Mesendoderm (in vitro differentiated cells): ENCODE measurements around the gene SLC47A2.

ENCODE experiments used
- DNase-seq: peaks from one replicate; pipeline ENCODE4 v3.0.0; 2013
- H2AK5ac ChIP-seq: 2 replicates; pipeline ENCODE4 v1.6.1; 2013; ENCODE audit warnings: low read length, inconsistent platforms
- H2BK120ac ChIP-seq: 2 replicates; pipeline ENCODE4 v1.6.1; 2013; ENCODE audit warnings: low read depth, mild to moderate bottlenecking, low read length, moderate library complexity, mixed read lengths
- H2BK15ac ChIP-seq: replicated peaks from 2 replicates; pipeline ENCODE4 v1.6.1; 2013; ENCODE audit warnings: low read depth, mild to moderate bottlenecking, moderate library complexity
- H2BK5ac ChIP-seq: 2 replicates; pipeline ENCODE4 v1.6.1; 2013; ENCODE audit warnings: low read length, inconsistent platforms
- H3K18ac ChIP-seq: 2 replicates; pipeline ENCODE4 v1.6.1; 2013; ENCODE audit warnings: mild to moderate bottlenecking, low read length, mixed read lengths
- H3K23ac ChIP-seq: one replicate; pipeline ENCODE4 v1.6.1; 2013; ENCODE audit warnings: low read length
- H3K27ac ChIP-seq: 2 replicates; pipeline ENCODE4 v1.5.1; 2013; ENCODE audit warnings: low read depth, mild to moderate bottlenecking, inconsistent platforms, low read length, moderate library complexity
- H3K27me3 ChIP-seq: 2 replicates; pipeline ENCODE4 v1.6.1; 2013; ENCODE audit warnings: low read length, control low read depth, mild to moderate bottlenecking, inconsistent platforms; ENCODE audit not compliant: insufficient read depth, poor library complexity
- H3K36me3 ChIP-seq: 2 replicates; pipeline ENCODE4 v1.6.1; 2013; ENCODE audit warnings: low read length, inconsistent platforms; ENCODE audit not compliant: control insufficient read depth, insufficient read depth
- H3K4ac ChIP-seq: one replicate; pipeline ENCODE4 v1.6.1; 2013; ENCODE audit warnings: low read depth, mild to moderate bottlenecking, low read length, moderate library complexity
- H3K4me1 ChIP-seq: 2 replicates; pipeline ENCODE4 v1.6.1; 2013; ENCODE audit warnings: low read depth, low read length, inconsistent platforms; ENCODE audit not compliant: control insufficient read depth
- H3K4me2 ChIP-seq: 2 replicates; pipeline ENCODE4 v1.6.1; 2013; ENCODE audit warnings: low read length
- H3K4me3 ChIP-seq: 2 replicates; pipeline ENCODE4 v1.5.1; 2013; ENCODE audit warnings: mild to moderate bottlenecking, low read length
- H3K56ac ChIP-seq: one replicate; pipeline ENCODE4 v1.6.1; 2013; ENCODE audit warnings: low read length
- H3K79me1 ChIP-seq: 2 replicates; pipeline ENCODE4 v1.6.1; 2013; ENCODE audit warnings: low read length, inconsistent platforms
- H3K79me2 ChIP-seq: 2 replicates; pipeline ENCODE4 v1.6.1; 2013; ENCODE audit warnings: mild to moderate bottlenecking, low read length; ENCODE audit not compliant: control insufficient read depth, insufficient read depth
- H3K9ac ChIP-seq: 2 replicates; pipeline ENCODE4 v1.6.1; 2013; ENCODE audit warnings: low read length, inconsistent platforms
- H4K5ac ChIP-seq: one replicate; pipeline ENCODE4 v1.6.1; 2013; ENCODE audit warnings: low read length
- H4K8ac ChIP-seq: one replicate; pipeline ENCODE4 v1.6.1; 2013; ENCODE audit warnings: low read depth, mild to moderate bottlenecking, control low read depth, low read length, moderate library complexity
- WGBS: extraction: QIAGEN DNeasy Blood & Tissue Kit; methylation state at CpG from one replicate; pipeline ENCODE4 v1.1.7; 2013; ENCODE audit warnings: low lambda C conversion rate, missing lambda C conversion rate; ENCODE audit not compliant: insufficient coverage; ENCODE audit errors: extremely low coverage; 5-methylcytosine and 5-hydroxymethylcytosine counted together

The SLC47A2 gene

DNA sequence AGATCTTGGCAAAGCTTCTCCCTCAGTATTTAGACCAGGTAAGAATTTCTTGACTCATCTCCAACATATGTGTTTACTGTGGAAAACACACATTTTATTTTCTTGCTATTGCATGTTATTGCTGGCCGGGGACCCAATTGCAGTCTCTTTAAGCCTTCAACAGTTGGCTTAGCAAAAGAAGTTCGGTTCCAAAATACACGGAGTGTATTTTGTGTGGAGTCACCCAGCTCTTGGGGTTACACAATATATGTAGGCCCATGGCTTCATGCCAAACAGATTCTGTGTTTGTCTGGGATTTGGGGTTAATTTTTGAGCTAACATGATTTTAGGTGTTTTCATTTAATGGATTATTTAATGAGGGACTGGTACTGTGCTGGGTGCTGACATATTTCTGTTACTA, 63.8 kb downstream of the SLC47A2 start:
- no peak overlapping the region for H3K56ac ChIP-seq
- peaks cover 10% of the 10 kb centered on the region for H3K36me3 ChIP-seq
- no peak overlapping the region for H2AK5ac ChIP-seq
- H3K18ac ChIP-seq, result no peak overlapping the region
- no peak overlapping the region for H3K4me2 ChIP-seq
- WGBS, result no CpG with 5 or more reads among the region's 3 CpGs
- no peak overlapping the region for H3K9ac ChIP-seq
- no peak overlapping the region for H4K5ac ChIP-seq
- no peaks in the 10 kb centered on the region for H3K27me3 ChIP-seq
- no peak overlapping the region for H4K8ac ChIP-seq
- peaks cover 3% of the 10 kb centered on the region for H3K4me1 ChIP-seq
- H3K79me1 ChIP-seq, result peaks cover 26% of the 10 kb centered on the region
- H3K27ac ChIP-seq, result no peak overlapping the region
- H3K4ac ChIP-seq, result no peak overlapping the region
- H2BK15ac ChIP-seq, result no peak overlapping the region
- DNase-seq, result no peak
- H2BK5ac ChIP-seq, result no peak overlapping the region
- no peak overlapping the region for H2BK120ac ChIP-seq
- no peak overlapping the region for H3K4me3 ChIP-seq
- peaks cover 57% of the 10 kb centered on the region for H3K79me2 ChIP-seq
- H3K23ac ChIP-seq, result no peak overlapping the region

- no peak overlapping the region for H3K27ac ChIP-seq
- no peak overlapping the region for H2BK15ac ChIP-seq
- peak; percentile 29 for DNase-seq
- H3K4me2 ChIP-seq, result peak overlapping the region; percentile 8
- no CpG with 5 or more reads among the region's 5 CpGs for WGBS
- H3K23ac ChIP-seq, result no peak overlapping the region
- H2BK120ac ChIP-seq, result no peak overlapping the region
- no peak overlapping the region for H4K5ac ChIP-seq
- no peaks in the 10 kb centered on the region for H3K27me3 ChIP-seq
- no peak overlapping the region for H3K4me3 ChIP-seq
- H3K4me1 ChIP-seq, result peaks cover 5% of the 10 kb centered on the region
- H2AK5ac ChIP-seq, result no peak overlapping the region
- peaks cover 21% of the 10 kb centered on the region for H3K79me1 ChIP-seq
- H3K36me3 ChIP-seq, result peaks cover 8% of the 10 kb centered on the region
- peak overlapping the region; percentile 10 for H3K9ac ChIP-seq
- no peak overlapping the region for H3K56ac ChIP-seq
- H3K4ac ChIP-seq, result no peak overlapping the region
- H3K18ac ChIP-seq, result no peak overlapping the region
- H2BK5ac ChIP-seq, result no peak overlapping the region
- H3K79me2 ChIP-seq, result peaks cover 55% of the 10 kb centered on the region
- no peak overlapping the region for H4K8ac ChIP-seq
These were observed 64.7 kb downstream of the SLC47A2 start for GRCh38 chr17:19651451-19652238.

DNA sequence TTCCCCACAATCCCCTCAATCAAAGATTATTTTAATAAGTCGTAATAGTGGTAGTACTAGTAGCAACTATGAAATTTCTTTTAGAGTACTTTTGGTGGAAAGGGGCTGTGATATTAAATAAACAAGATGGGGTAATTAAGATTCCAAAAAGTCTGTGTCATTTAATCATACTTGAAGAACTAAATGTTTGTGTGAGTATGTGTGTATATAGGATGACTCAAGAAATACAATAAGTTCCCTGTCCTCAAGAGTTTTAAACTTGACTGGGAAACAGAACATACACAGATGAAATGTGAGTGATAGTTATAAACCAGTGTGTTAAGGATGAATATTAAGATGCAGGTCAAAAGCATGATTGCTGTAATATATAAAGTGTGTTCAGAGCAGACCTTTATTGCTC, 65.6 kb downstream of the SLC47A2 start:
- Histone ChIP-seq H3K4me3 (no peak overlapping the region), H4K8ac (no peak overlapping the region), H3K18ac (no peak overlapping the region), H3K4ac (no peak overlapping the region), H2AK5ac (no peak overlapping the region), H2BK15ac (no peak overlapping the region), H3K4me1 (peaks cover 8% of the 10 kb centered on the region), H2BK120ac (no peak overlapping the region), H4K5ac (no peak overlapping the region), H3K79me1 (peaks cover 14% of the 10 kb centered on the region), H3K9ac (no peak overlapping the region), H3K27me3 (no peaks in the 10 kb centered on the region), H3K79me2 (peaks cover 53% of the 10 kb centered on the region), H3K23ac (no peak overlapping the region), H3K4me2 (no peak overlapping the region), H2BK5ac (no peak overlapping the region), H3K27ac (no peak overlapping the region), H3K56ac (no peak overlapping the region), H3K36me3 (peaks cover 8% of the 10 kb centered on the region)
- DNase-seq, result no peak
- no CpG with 5 or more reads among the region's 1 CpG for WGBS

GRCh38 chr17:19649274-19649541, 67.2 kb downstream of the SLC47A2 start:
- no CpG with 5 or more reads among the region's 2 CpGs for WGBS
- Histone ChIP-seq H3K27me3 (no peaks in the 10 kb centered on the region), H2BK15ac (no peak overlapping the region), H3K27ac (peak overlapping the region; percentile 86), H4K5ac (no peak overlapping the region), H3K4me3 (peak overlapping the region; percentile 54), H3K79me1 (peaks cover 4% of the 10 kb centered on the region), H2BK120ac (no peak overlapping the region), H2AK5ac (no peak overlapping the region), H3K36me3 (no peaks in the 10 kb centered on the region), H3K79me2 (peaks cover 39% of the 10 kb centered on the region), H4K8ac (no peak overlapping the region), H3K9ac (peak overlapping the region; percentile 89), H2BK5ac (no peak overlapping the region), H3K56ac (peak overlapping the region; percentile 94), H3K4ac (no peak overlapping the region), H3K18ac (peak overlapping the region; percentile 30), H3K23ac (peak overlapping the region; percentile 29), H3K4me1 (peaks cover 13% of the 10 kb centered on the region), H3K4me2 (peak overlapping the region; percentile 9)
- no peak for DNase-seq

GRCh38 chr17:19648475-19649273, 67.7 kb downstream of the SLC47A2 start, which contains the start of gene ALDH3A2:
Gene ALDH3A2 (plus strand): TSS chr17:19648751. CDS start chr17:19648972, 221 bp downstream.
- no CpG with 5 or more reads among the region's 71 CpGs for WGBS
- Histone ChIP-seq H2BK5ac (peak within 1 kb of the TSS; percentile 95), H2AK5ac (peak within 1 kb of the TSS; percentile 0), H3K18ac (peak within 1 kb of the TSS; percentile 69), H2BK120ac (peak within 1 kb of the TSS; percentile 1), H3K4ac (peak within 1 kb of the TSS; percentile 83), H3K79me2 (peaks cover 39% of the 10 kb centered on the region), H4K8ac (no peak within 1 kb of the TSS), H3K4me1 (peaks cover 13% of the 10 kb centered on the region), H4K5ac (peak within 1 kb of the TSS; percentile 50), H3K79me1 (peaks cover 4% of the 10 kb centered on the region), H3K4me2 (peak within 1 kb of the TSS; percentile 81), H3K36me3 (no peaks in the 10 kb centered on the region), H3K27me3 (no peaks in the 10 kb centered on the region), H3K9ac (peak within 1 kb of the TSS; percentile 89), H3K23ac (peak within 1 kb of the TSS; percentile 66), H3K56ac (peak within 1 kb of the TSS; percentile 94), H3K4me3 (peak within 1 kb of the TSS; percentile 54), H3K27ac (peak within 1 kb of the TSS; percentile 95), H2BK15ac (no peak within 1 kb of the TSS)
- peak; percentile 96 for DNase-seq
